Pancreas (tissue), 10 donors: ENCODE data around the gene ACAP3. TPM values are rescaled to one million over a fixed set of nuclear protein-coding genes. Genes with fewer than 3 reads are reported as not detected.
A peak's percentile ranks its signal among the peaks of the same experiment; 100 is the strongest.

Source experiments
- ATAC-seq, 4 donors: fragments of 200-7000 bp; cut with Tn5 transposase; one replicate each; pipeline versions ENCODE4 v1.8.0 to v1.9.1; 2020; ENCODE audit warnings: mild to moderate bottlenecking in 4 of 4, moderate library complexity in 4 of 4
- DNase-seq, 6 donors: peaks; one replicate each; pipeline ENCODE4 v3.0.0-alpha.2; 2020
- FAIRE-seq: peaks from 2 replicates; lab custom pipeline; 2012; peaks lifted over from hg19 to GRCh38; lab: Jason Lieb, UNC
- H3K27ac ChIP-seq, 4 donors: fragments of 200-600 bp; sonication (generic); 1 replicate in 3 of 4; 2 replicates in 1 of 4; pipeline versions ENCODE4 v1.5.0 to v1.8.0; 2020
- H3K27me3 ChIP-seq, 4 donors: fragments of 200-600 bp; one replicate each; pipeline ENCODE4 v1.8.0; 2021
- H3K36me3 ChIP-seq, 3 donors: fragments of 200-600 bp; sonication (generic) in 1 of 3; one replicate each; pipeline versions ENCODE4 v1.5.0 to v1.8.0; 2020 to 2021
- H3K4me1 ChIP-seq, 3 donors: fragments of 200-600 bp; one replicate each; pipeline ENCODE4 v1.8.0; 2021
- H3K4me3 ChIP-seq, 4 donors: fragments of 200-600 bp; sonication (generic) in 2 of 4; one replicate each; pipeline versions ENCODE4 v1.5.0 to v1.8.0; 2020 to 2021
- H3K9me3 ChIP-seq, 4 donors: fragments of 200-600 bp; one replicate each; pipeline ENCODE4 v1.8.0; 2021
- CTCF ChIP-seq, 4 donors: fragments of 200-600 bp; sonication (generic) in 3 of 4; IDR thresholded peaks; one replicate each; pipeline versions ENCODE4 v1.5.0 to v1.8.0; 2021; ENCODE audit warnings: antibody characterized with exemption in 4 of 4
- WGBS, 2 donors: extraction: QIAGEN DNeasy Blood & Tissue Kit; methylation state at CpG; one replicate each; pipeline ENCODE4 v1.1.7; 2013; 5-methylcytosine and 5-hydroxymethylcytosine counted together
- intact Hi-C, 3 donors: fragments of 100-400 bp; cut with DNase I; formaldehyde crosslinking; loops; one replicate each; pipeline versions ENCODE4 v1.11.1 to v1.14.2; 2022
- polyA plus RNA-seq, 2 donors: library from polyadenylated mRNA; stranded (reverse); fragments of 200-250 nt; gene quantifications; one replicate each; pipeline ENCODE4 v1.2.3, GENCODE V29; 2013
- total RNA-seq, 6 donors: library from RNA; stranded (reverse); fragmentation: NEBNext Ultra II Directional in 4 of 6; extraction: Animal tissue kit (Norgen Biotek cat#: 25700) in 4 of 6; gene quantifications; one replicate each; pipeline versions ENCODE4 v1.2.1 to v1.2.4, GENCODE V29; 2021 to 2023
- donor health status: healthy with polysubstance abuse.
- donor health status: DM: no; HTN: no; CAD: no; lungs with moderate emphysema.
- donor health status: DM: no; HTN: no; CAD: no.
- donor health status: control.
- donor health status: control.
- donor health status: Bipolar disorder and iron deficiency.
- donor health status: DM: yes; HTN: yes; CAD: no.
- donor health status: DM: no; HTN: no; CAD: no.
- donor health status: DM: no; HTN: no; CAD: no.
- donor health status: DM: yes; HTN: yes; CAD: no.

Gene ACAP3
- total and polyA plus RNA-seq, 8 donors = 15.2 to 133 (median 21.4) TPM

GRCh38 chr1:1298861-1299685 is 8.7 kb downstream of the ACAP3 start:
- ATAC-seq (peak in 1 of 4 donors; percentile 35), DNase-seq (peak in 1 of 6 donors; percentile 72), FAIRE-seq (no peak)
- no peak overlapping the region for H3K27ac ChIP-seq
- no peaks in the 10 kb centered on the region for H3K36me3 ChIP-seq
- no peak overlapping the region for H3K4me3 ChIP-seq
- intact Hi-C loops = loop anchor here in 2 of 3 donors (10.0 kb wide), 2 partner anchors 174 to 264 kb away; no protein-coding TSS in a partner anchor
- no peaks in the 10 kb centered on the region for H3K4me1 ChIP-seq
- WGBS, 2 donors = 75 to 77% methylated on average over 25 to 30 of the region's 30 CpGs
- no peak for TF ChIP-seq CTCF (IDR thresholded peaks at IDR 0.05)
- no peaks in the 10 kb centered on the region for H3K9me3 ChIP-seq
- H3K27me3 ChIP-seq = no peaks in the 10 kb centered on the region

GRCh38 chr1:1297802-1298424 is 9.8 kb downstream of the ACAP3 start:
- Histone ChIP-seq H3K36me3 (no peaks in the 10 kb centered on the region), H3K27ac (no peak overlapping the region), H3K9me3 (no peaks in the 10 kb centered on the region), H3K27me3 (no peaks in the 10 kb centered on the region), H3K4me1 (no peaks in the 10 kb centered on the region), H3K4me3 (no peak overlapping the region)
- 94 to 95% methylated on average over 31 of the region's 31 CpGs for WGBS, 2 donors
- peak in 1 of 6 donors; percentile 82 for DNase-seq
- TF ChIP-seq CTCF (IDR thresholded peaks at IDR 0.05) = no peak
- FAIRE-seq = no peak
- intact Hi-C loops = loop anchor here in 2 of 3 donors (10.0 kb wide), 2 partner anchors 173 to 263 kb away; no protein-coding TSS in a partner anchor
- no peak for ATAC-seq

GRCh38 chr1:1296070-1297061 is 11.4 kb downstream of the ACAP3 start:
- Histone ChIP-seq H3K4me3 (no peak overlapping the region), H3K27me3 (no peaks in the 10 kb centered on the region), H3K36me3 (no peaks in the 10 kb centered on the region), H3K4me1 (no peaks in the 10 kb centered on the region), H3K9me3 (no peaks in the 10 kb centered on the region), H3K27ac (no peak overlapping the region)
- no peak for TF ChIP-seq CTCF (IDR thresholded peaks at IDR 0.05)
- peak in 2 of 6 donors; percentile 40 to 65 for DNase-seq
- intact Hi-C loops = loop anchor here in 2 of 3 donors (10.0 kb wide), 2 partner anchors 172 to 262 kb away; no protein-coding TSS in a partner anchor
- WGBS, 2 donors = 93 to 94% methylated on average over 53 to 61 of the region's 62 CpGs
- no peak for FAIRE-seq
- ATAC-seq = no peak

GRCh38 chr1:1295154-1295923 is 12.4 kb downstream of the ACAP3 start:
- H3K4me1 ChIP-seq = no peaks in the 10 kb centered on the region
- no peaks in the 10 kb centered on the region for H3K9me3 ChIP-seq
- no peak for TF ChIP-seq CTCF (IDR thresholded peaks at IDR 0.05)
- no peaks in the 10 kb centered on the region for H3K36me3 ChIP-seq
- H3K4me3 ChIP-seq = no peak overlapping the region
- no peak overlapping the region for H3K27ac ChIP-seq
- DNase-seq (peak in 2 of 6 donors; percentile 36 to 70), FAIRE-seq (no peak), ATAC-seq (no peak)
- intact Hi-C loops = loop anchor here in 2 of 3 donors (10.0 kb wide), 2 partner anchors 171 to 261 kb away; no protein-coding TSS in a partner anchor
- H3K27me3 ChIP-seq = no peaks in the 10 kb centered on the region
- WGBS, 2 donors = 96 to 97% methylated on average over 33 to 35 of the region's 35 CpGs
